ENCODE results near the gene BCAS1.
"Not testable (repeated sequence)": the region's sequence is repeated elsewhere in the genome, so short reads cannot be mapped to it uniquely, and the experiment has no call there.

The BCAS1 gene

DNA sequence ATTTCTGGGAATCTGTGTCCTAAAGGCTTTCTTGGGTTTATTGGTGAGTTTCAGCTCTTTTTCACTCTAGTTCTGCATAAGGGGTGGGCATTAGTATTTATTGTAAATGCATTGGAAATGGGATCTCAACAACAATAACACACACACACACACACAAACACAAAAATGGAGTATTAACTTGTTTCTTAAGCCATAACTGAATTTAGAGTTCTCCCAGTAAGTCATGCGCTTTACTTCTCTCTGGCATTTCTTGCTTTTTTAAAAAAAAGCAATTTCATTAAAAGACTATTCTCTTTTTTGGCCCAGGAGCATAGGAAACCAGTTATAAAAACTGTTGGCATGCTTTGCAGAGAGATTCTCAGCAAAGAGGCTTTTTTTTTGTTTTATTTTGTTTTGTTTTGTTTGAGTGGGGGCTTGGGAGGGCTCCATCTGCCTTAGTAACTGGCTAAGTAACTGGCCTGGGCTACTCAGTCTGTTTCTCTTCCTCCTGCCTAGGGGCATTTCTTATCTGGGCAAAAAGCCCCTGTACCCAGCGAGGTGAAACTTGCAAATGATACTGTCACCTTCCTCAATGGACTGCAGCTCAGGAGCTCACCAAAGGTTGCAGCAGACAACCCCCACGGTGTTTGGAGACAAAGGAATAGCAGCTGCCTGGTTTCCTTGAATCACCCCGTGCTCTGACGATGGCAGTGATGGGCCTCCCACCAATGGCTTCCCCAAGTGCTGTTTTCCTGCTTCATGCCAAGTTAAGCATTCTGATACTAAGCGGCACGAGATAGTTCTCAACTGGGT is 128.5 kb downstream of the BCAS1 start:
- DNase-seq (ENCODE audit: low spot score) = no peak

DNA sequence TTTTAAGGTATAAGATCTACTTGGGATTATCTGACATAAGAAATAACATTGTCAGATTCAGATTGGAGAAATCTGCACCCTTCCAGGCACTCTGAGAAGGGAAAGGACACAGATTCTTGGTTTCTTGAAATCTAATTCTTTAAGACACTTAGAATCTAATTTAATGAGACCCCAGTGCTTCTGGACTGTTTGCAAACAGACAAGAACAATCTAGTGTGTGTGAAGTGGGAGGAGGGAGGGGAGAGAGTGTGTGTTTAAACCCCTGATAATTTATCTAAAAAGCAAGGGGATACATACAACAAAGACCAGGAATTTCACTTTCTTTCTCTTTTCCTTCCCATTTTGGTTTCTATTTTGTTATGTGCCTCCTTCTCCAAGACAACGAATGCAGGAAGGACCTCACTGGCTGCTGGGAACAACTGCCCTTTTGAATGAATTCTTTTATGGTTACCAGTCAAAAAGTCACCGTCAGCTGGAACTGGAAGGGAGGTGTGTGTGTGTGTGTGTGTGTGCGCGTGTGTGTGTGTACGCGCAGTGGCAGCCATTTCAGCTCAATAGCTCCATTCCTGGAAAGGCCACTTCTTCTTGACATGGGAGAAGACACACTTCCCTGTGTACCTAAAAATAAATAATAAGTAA is 129.4 kb downstream of the BCAS1 start:
- no peak for DNase-seq (ENCODE audit: low spot score)

DNA sequence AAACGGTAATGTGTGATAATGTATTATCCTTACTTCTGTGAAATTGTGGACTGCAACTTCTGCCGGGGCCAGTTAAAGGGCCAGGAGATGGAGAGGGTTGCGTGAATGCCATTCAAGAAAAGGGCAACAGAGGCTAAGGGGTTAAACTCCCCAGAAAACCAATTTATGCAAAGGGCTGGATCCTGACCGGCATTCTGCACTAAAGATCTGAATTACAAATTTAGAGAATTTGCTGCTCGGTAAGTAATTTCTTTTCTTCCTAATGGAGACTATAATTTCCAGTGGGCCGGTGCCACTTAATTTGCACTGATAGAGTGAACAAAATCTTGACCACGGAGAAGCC is 130.1 kb downstream of the BCAS1 start:
- no peak for DNase-seq (ENCODE audit: low spot score)

DNA sequence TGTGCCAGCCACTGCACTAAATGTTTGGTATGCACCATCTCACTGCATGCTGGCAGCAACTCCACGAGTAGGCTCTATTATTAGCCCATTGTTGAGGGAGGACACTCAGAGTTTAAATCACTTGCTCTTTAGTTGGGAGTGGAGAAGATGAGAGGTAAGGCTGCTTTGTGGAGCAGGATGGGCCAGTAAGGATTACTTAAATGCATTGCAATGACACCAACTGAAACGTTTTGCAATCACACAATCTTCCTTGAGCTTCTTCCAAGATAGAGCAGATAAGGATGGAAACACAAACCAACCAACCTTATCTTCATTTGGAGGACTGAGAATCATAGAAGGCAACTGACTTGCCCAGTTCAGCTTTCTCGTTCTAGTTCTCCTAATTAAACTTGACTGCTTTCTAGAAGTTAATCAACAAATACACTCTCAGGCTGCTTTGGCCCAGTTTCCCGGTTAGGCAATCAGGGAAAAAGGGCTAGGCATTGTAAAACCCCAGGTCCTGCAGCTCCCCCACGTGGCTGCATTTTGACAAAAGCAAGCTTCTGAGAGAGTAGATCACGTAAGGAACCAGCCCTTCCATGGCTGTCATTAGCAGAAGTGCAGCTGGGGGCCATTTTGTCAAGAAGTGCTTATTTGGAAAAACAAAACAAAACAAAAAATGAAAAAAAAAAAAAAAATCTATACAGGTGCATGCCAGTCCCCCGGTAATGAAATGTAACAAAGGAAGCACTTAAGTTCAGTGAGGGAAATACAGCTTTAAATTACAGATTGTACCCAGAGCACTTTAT is 130.6 kb downstream of the BCAS1 start:
- peak; percentile 92 for DNase-seq (ENCODE audit: low spot score)

DNA sequence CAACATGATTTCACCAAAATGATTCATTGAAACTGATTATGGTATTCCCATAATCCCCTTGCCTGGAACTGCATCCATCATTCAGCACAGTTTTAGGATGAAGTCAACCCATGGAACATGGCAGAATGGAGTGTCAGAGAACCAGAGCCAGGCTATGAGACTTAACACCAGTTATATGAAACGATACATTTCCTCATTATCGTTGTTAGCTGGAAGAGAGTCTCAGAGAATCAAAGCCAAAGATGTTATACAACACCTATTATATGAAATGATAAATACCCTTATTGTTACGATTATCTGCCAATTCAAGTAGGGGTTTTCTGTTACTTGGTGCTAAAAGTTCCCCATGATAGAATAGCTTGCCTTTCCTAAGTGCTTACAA is 131.2 kb downstream of the BCAS1 start:
- DNase-seq (ENCODE audit: low spot score) = no peak

DNA sequence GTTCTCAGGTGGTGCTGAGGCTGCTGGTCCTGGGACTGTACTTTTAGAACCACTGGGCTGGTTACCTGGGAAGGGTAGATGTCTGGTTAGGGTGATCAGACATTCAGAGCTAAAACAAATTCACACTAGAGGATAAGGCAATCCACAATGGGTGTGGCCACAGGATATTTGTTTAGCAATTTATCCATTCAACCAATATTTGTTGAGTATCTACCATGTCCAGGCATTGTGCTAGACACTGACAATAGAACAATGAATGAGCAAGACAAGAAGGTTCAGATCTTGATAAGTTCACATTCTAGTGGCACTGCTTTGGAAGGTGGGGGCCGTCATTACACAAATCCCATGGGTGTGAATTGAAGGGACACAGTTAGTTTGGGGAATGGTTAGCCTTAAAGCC is 131.7 kb downstream of the BCAS1 start:
- no peak for DNase-seq (ENCODE audit: low spot score)

DNA sequence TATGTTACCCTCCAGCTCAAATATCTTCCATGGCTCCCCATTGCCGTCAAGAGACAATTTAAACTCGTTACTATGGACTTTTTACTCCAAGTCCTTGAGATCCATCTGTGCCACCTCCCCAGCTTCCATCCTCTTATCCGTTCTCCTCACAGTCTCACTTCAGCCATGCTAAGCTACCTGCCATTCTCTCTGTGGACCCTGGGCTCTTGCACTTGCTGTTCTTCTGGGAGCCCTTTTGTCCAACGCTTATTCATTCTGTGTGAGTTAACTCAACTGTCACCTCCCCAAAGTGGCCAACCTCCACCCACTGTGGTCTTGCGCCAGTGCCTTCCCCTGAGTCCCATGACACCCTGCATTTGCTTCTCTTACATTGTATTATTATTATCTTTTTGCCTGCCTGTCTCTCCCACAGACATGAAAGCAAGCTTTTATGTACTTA is 132.4 kb downstream of the BCAS1 start:
- no peak for DNase-seq (ENCODE audit: low spot score)

DNA sequence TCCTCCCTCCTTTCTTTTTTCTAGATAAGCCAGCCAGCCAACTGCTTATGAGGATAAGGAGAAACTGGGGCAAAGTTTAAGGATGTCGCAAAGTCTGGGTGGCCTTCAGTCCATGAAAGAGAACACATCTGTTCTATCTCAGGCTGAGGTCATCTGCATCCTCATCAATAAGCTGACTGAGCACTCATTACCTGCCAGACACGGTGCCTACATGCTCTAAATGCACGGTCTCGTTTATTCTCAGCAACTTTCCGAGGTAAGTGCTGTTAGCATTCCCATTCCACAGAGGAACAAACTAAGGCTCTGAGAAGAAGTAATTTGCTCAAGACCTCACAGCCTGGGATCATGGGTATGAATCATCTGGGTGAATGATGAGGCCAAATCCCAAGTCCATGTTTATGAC is 133.1 kb downstream of the BCAS1 start:
- no peak for DNase-seq (ENCODE audit: low spot score)

DNA sequence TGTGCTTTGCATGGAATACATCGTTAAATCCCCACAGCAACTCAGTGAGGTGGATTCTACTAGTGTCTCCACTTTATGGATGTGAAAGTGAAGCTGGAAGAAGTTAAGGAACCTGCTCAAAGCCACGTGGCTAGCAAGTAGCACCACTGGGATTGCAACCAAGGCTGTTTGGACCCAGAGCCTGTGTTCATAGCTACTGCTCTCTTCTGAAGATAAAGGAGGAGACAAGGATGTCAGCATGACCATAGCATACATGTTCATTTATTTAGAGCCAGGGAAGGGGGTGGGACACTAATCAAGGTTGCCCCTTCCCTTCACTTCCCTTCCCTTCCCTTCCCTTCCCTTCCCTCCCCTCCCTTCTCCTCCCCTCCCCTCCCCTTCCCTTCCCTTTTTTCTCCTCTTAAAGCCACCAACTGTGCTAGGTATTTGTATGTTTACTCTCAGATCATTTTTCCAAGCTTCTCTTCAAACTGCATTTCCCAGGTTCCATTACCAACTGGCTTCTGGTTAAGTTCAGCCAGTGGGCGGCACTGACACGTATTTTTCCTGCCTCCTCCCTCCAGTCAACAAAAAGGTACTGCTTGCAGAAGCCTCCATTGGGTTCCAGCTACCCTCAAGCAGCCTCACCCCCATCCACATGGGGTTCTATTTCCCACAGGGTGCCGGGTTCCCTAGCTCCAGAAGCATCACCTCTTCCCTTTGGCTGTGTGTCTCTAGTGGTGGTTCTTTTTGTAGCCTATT is 134.9 kb downstream of the BCAS1 start:
- no peak for DNase-seq (ENCODE audit: low spot score)

DNA sequence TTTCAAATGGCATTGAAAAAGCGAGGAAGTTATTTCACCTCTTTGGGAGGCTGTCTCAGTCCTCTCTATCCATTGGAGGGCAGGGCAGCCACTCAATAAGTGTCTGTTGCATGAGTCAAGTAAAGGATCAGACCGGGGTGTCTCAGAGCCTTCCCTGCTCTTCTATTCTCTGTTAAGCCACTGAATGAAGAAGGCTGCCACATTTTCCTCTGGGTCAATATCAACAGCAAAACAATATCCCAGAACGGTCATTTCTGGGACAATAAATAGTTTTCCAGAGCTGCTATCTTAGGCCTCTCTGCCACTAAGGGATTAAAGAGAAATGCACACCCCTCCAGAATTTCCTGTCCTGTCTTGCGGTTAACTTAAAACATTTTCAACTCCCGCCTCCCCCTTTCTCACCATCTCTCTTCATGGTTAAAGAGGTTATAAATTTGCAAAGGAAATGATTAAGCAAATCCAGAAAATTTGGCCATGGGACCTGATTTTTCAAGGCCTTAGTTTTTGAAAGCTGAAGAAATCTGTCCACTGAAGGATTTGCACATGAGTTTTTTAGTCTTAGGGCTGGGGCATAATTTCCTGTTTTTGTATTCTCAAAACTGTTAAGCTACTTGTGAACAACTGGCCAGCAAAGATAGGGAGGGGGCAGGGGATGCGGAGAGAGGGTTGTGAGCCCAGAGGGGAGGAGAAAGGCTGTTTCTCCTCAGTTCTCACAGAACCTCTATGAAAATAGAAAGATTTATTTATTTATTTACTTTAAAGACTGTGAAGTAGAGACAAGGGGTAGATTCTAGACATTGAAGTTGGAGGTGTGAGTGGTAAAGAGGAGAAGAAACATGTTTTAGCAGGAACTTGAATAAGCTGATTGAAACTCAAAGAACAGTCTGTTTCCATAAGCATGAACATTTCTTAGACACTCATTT is 135.7 kb downstream of the BCAS1 start:
- no peak for DNase-seq (ENCODE audit: low spot score)

DNA sequence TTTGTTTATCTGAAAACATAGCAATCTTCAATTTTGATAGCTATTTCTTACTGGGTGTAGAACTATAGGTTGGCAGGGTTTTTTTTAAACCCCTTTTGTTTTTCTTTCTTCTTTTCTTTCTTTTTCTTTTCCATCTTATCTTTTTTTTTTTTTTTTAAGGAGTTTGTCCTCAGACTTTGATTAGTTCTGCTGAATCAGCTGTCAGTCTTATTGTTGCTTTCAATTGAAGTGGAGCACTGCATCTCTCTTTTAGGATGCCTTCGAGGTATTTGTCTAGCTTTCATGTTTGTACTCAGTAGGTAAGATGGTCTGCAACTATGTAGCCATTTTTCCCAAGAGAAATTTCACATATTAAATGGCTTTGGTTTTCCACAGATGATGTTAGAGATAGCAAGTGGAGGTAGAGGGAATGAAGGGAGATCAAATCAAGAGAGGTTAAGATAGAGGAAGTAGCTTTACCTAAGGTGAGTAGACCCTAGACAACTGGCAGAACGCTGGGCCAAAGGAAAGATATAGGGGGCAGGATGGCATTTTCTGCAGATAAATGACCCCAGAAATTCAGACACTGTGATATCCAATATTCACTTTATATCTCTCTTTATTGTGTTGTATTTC is 137.1 kb downstream of the BCAS1 start:
- DNase-seq (ENCODE audit: low spot score) = no peak

DNA sequence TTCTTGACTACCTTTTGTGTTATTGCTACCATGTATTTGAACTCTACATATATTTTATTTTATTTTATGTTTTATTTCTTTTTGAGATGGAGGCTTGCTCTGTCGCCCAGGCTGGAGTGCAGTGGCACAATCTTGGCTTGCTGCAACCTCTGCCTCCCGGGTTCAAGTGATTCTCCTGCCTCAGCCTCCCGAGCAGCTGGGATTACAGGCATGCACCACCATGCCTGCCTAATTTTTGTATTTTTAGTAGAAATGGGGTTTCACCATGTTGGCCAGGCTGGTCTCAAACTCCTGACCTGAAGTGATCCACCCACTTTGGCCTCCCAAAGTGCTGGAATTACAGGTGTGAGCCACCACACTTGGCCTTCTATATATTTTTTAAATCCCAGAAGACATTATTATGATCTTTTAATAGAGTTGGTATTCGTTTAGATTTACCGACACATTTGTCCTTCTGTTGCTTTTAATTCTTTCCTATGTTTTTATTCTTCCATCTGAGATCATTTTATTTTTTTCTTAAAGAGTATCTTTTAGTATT is 137.7 kb downstream of the BCAS1 start:
- not testable (repeated sequence) for DNase-seq (ENCODE audit: low spot score)

DNA sequence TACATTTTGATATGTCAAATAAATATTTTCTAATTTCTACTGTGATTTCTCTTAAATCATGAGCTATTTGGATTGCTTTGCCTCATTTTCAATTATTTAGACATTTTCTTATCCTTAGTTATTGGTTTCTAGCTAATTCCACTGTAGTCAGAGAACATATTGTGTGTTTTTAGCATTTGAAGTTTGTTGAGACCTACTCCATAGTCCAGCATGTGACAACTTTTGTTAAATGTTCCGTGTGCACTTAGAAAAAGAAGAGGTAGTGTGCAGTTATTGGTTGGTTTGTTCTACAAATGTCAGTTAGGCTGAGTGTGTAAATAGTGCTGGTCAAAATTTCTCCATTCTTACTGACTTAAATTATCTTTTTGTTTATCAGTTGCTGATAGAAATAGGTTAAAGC is 138.8 kb downstream of the BCAS1 start:
- DNase-seq (ENCODE audit: low spot score) = no peak

DNA sequence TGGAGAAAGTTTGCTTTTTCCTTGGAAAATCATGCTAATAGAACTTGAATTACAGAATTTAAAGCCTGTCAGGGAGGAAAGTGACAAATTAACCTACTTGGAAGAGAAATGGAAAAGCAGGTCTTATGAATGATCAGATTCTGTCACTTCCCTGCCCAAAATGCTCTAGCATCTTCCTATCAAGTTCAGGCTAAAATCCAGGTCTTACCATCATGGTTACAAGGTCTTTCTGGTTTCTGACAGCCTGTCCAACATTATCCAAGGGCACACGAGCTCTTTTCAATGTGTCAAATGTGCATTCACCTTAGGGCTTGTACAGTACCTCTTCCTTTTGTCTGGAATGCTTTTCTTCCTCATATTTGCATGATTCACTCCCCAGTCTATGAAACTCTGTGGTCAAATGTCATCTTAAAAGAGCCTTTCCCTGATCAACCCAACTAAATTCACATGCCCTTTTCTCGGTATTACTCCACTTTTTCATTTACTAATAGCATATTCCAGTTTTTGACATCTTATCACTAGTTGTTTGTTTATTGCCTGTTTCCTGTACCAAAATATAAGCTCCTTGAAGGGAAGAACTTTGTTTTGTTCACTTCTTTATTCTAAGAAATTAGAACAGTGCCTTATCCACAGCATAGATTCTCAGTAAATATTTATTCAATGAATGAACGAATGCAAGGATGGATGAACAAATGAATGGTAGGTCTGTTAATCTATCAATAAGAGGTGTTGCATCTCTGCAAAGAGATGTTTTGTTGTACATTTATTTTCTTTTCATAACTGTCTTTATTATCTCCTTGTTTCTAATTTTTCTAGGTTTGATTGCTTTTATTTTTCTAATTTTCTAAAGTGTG is 139.5 kb downstream of the BCAS1 start:
- no peak for DNase-seq (ENCODE audit: low spot score)

DNA sequence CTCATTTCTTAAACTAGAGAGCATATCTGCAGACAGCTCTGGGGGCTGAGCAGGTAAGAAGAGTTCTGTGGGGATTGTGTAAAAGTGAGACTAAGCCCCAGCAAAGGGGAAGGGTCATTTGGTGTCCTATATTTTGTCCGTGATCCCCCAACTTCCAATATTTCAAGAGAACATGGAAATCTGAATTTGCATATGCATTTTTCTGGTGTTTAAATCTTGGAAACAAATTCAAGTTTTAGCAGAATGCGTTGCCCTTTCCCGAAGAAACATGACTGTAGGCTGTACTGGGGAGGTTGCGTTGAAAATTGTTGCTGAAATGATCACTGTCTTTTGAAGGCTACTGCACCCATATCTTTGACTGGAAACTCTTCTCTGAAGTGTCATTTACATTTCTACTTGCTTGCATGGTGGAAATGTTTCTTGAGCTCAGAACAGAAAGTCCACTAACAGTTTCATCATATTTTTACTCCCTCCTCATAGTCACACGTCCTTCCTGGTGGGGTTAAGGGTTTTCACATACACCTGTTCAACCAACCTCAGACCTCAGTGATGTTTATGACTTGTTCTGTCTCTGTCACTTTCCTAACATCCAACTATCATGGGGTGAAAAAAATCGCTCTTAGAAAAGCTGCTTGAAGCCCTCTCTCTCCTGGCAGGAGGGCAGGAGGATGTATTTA is 140.3 kb downstream of the BCAS1 start:
- DNase-seq (ENCODE audit: low spot score) = no peak

DNA sequence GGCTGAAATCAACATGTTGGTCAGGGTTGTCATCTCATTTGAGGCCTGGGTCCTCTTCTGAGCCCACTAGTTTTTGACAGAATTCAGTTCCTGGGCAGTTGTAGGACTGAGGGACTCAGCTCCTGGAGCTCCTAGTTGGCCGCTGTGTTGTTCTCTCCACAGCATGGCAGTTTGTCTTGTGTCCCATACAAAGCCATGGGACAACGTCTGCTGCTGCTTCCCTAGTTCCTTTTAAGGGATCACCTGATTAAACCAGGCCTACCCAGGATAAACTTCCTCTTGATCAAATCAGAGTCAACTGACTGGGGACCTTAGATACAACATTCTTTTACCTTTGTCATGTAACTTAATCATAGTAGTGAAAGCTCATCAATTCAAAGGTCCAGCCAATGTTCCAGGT is 141.0 kb downstream of the BCAS1 start:
- no peak for DNase-seq (ENCODE audit: low spot score)

DNA sequence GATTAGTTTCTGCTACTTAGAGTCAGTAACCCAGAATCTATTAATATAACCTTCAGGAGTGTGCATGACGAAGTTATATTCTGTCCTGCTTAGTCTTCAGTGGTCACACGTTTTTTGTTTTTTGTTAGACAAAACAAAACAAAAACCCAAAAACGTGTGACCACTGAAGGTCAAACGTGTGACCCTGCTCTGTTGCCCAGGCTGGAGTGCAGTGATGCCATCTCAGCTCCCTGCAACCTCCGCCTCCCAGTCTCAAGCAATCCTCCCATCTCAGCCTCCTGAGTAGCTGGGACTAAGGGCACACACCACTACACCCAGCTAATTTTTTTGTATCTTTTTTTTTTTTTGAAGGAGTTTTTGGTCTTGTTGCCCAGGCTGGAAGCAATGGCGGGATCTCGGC is 142.4 kb downstream of the BCAS1 start:
- DNase-seq (ENCODE audit: low spot score) = no peak

DNA sequence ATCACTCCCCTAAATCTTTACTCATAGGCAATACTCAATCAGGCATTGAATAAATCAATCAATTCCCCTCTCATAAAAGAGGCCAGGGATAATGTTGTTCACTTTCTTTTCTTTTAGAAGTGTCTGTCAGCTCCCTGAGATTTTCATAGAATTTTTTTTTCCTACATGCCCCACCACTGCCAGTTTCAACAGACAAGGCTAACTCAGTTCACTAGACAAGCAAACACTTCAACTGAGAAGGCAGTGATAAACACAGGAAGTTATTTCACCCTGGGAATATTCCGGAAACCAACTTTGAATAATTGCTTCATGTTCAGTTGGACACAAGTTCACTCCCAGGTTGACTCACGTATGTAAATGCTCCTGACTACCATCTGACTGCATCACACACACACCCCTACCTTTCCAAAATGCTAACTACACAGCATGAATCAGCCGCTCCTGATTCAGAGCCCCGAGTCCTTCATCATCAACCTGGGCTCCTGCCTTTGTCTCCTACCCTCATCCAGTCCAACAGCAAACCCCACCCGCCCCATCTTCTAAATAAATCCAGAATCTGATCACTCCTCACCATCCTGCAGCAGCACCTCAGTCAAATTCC is 143.9 kb downstream of the BCAS1 start:
- no peak for DNase-seq (ENCODE audit: low spot score)

Measured in globus pallidus (tissue), 1 donor.